ENCODE measurements around the gene DPP9. TPM values are rescaled to one million over a fixed set of nuclear protein-coding genes. Genes with fewer than 3 reads are reported as not detected.

The DPP9 gene
- total and polyA plus RNA-seq, 4 experiments from 2014 or later = 10.7 to 93.9 (median 59.3) TPM

- H3K9me3 ChIP-seq (ENCODE audit: control insufficient read depth in 1 of 2, low read length in 2 of 2) = no peaks in the 10 kb centered on the region
- no peaks in the 10 kb centered on the region for H3K9me3 Mint-ChIP-seq
- no peaks in the 10 kb centered on the region for H3K4me1 Mint-ChIP-seq
- H3K27ac Mint-ChIP-seq = peak overlapping the region in 1 of 7 donors; percentile 48
- H3K4me3 ChIP-seq (ENCODE audit: low read length in 2 of 2) = no peak overlapping the region
- H3K4me3 Mint-ChIP-seq = no peak overlapping the region
- peaks cover 59% of the 10 kb centered on the region for H3K36me3 ChIP-seq (ENCODE audit: insufficient read depth, low read length)
- no peaks in the 10 kb centered on the region for H3K27me3 Mint-ChIP-seq
- peaks cover 25 to 64% of the 10 kb centered on the region in 2 donors for H3K36me3 Mint-ChIP-seq
- no peaks in the 10 kb centered on the region for H3K4me1 ChIP-seq (ENCODE audit: insufficient read depth, low read length)
- no peak for DNase-seq
- H3K27me3 ChIP-seq (ENCODE audit: insufficient read depth, low read length) = no peaks in the 10 kb centered on the region
- H3K27ac ChIP-seq (ENCODE audit: low read depth, low read length) = no peak overlapping the region
- intact Hi-C loops (cut with micrococcal nuclease) = no loop called here
- ChIA-PET POLR2A (ENCODE audit: partially characterized antibody) (no interaction called here), CTCF (ENCODE audit: partially characterized antibody) (no interaction called here)
Observed at GRCh38 chr19:4693078-4693350, 30.6 kb downstream of the DPP9 start.

- no peak overlapping the region for H3K27ac Mint-ChIP-seq
- H3K27ac ChIP-seq (ENCODE audit: low read depth, low read length) = no peak overlapping the region
- H3K27me3 Mint-ChIP-seq = no peaks in the 10 kb centered on the region
- no peak overlapping the region for H3K4me3 ChIP-seq (ENCODE audit: low read length in 2 of 2)
- H3K4me1 ChIP-seq (ENCODE audit: insufficient read depth, low read length) = no peaks in the 10 kb centered on the region
- no peak for DNase-seq
- H3K27me3 ChIP-seq (ENCODE audit: insufficient read depth, low read length) = no peaks in the 10 kb centered on the region
- peaks cover 56% of the 10 kb centered on the region for H3K36me3 ChIP-seq (ENCODE audit: insufficient read depth, low read length)
- ChIA-PET POLR2A (ENCODE audit: partially characterized antibody) (no interaction called here), CTCF (ENCODE audit: partially characterized antibody) (no interaction called here)
- H3K4me3 Mint-ChIP-seq = no peak overlapping the region
- no peaks in the 10 kb centered on the region for H3K4me1 Mint-ChIP-seq
- H3K36me3 Mint-ChIP-seq = peaks cover 21 to 61% of the 10 kb centered on the region in 2 donors
- intact Hi-C loops (cut with micrococcal nuclease) = no loop called here
- H3K9me3 ChIP-seq (ENCODE audit: control insufficient read depth in 1 of 2, low read length in 2 of 2) = no peaks in the 10 kb centered on the region
- no peaks in the 10 kb centered on the region for H3K9me3 Mint-ChIP-seq
Observed at GRCh38 chr19:4692251-4693077, 31.2 kb downstream of the DPP9 start.

GRCh38 chr19:4691373-4691772 lies 32.3 kb downstream of the DPP9 start:
- intact Hi-C loops (cut with micrococcal nuclease) = no loop called here
- Histone ChIP-seq H3K9me3 (ENCODE audit: control insufficient read depth in 1 of 2, low read length in 2 of 2) (no peaks in the 10 kb centered on the region), H3K27me3 (ENCODE audit: insufficient read depth, low read length) (no peaks in the 10 kb centered on the region), H3K27ac (ENCODE audit: low read depth, low read length) (no peak overlapping the region), H3K4me1 (ENCODE audit: insufficient read depth, low read length) (no peaks in the 10 kb centered on the region), H3K4me3 (ENCODE audit: low read length in 2 of 2) (no peak overlapping the region), H3K36me3 (ENCODE audit: insufficient read depth, low read length) (peaks cover 54% of the 10 kb centered on the region)
- Mint-ChIP-seq H3K9me3 (no peaks in the 10 kb centered on the region), H3K27ac (no peak overlapping the region), H3K27me3 (no peaks in the 10 kb centered on the region), H3K4me3 (no peak overlapping the region), H3K4me1 (no peaks in the 10 kb centered on the region), H3K36me3 (peaks cover 21 to 61% of the 10 kb centered on the region in 2 donors)
- CTCF ChIA-PET (ENCODE audit: partially characterized antibody) = no interaction called here
- POLR2A ChIA-PET (ENCODE audit: partially characterized antibody) = no interaction called here
- no peak for DNase-seq

- Mint-ChIP-seq H3K4me3 (no peak overlapping the region), H3K36me3 (peaks cover 21 to 60% of the 10 kb centered on the region in 2 donors), H3K27me3 (no peaks in the 10 kb centered on the region), H3K9me3 (no peaks in the 10 kb centered on the region), H3K4me1 (no peaks in the 10 kb centered on the region), H3K27ac (peak overlapping the region in 1 of 7 donors; percentile 32)
- Histone ChIP-seq H3K27ac (ENCODE audit: low read depth, low read length) (no peak overlapping the region), H3K36me3 (ENCODE audit: insufficient read depth, low read length) (peaks cover 52% of the 10 kb centered on the region), H3K9me3 (ENCODE audit: control insufficient read depth in 1 of 2, low read length in 2 of 2) (no peaks in the 10 kb centered on the region), H3K4me1 (ENCODE audit: insufficient read depth, low read length) (no peaks in the 10 kb centered on the region), H3K4me3 (ENCODE audit: low read length in 2 of 2) (no peak overlapping the region), H3K27me3 (ENCODE audit: insufficient read depth, low read length) (no peaks in the 10 kb centered on the region)
- POLR2A ChIA-PET (ENCODE audit: partially characterized antibody) = no interaction called here
- CTCF ChIA-PET (ENCODE audit: partially characterized antibody) = no interaction called here
- intact Hi-C loops (cut with micrococcal nuclease) = no loop called here
- DNase-seq = no peak
Observed at GRCh38 chr19:4690361-4690760, 33.3 kb downstream of the DPP9 start.

- H3K27ac ChIP-seq (ENCODE audit: low read depth, low read length) = no peak overlapping the region
- peaks cover 21 to 57% of the 10 kb centered on the region in 2 donors for H3K36me3 Mint-ChIP-seq
- peak in 1 of 5 donors; percentile 37 for DNase-seq
- no peak overlapping the region for H3K27ac Mint-ChIP-seq
- no peak overlapping the region for H3K4me3 Mint-ChIP-seq
- peaks cover 43% of the 10 kb centered on the region for H3K36me3 ChIP-seq (ENCODE audit: insufficient read depth, low read length)
- no peaks in the 10 kb centered on the region for H3K27me3 Mint-ChIP-seq
- CTCF ChIA-PET (ENCODE audit: partially characterized antibody) = no interaction called here
- H3K4me3 ChIP-seq (ENCODE audit: low read length in 2 of 2) = no peak overlapping the region
- intact Hi-C loops (cut with micrococcal nuclease) = no loop called here
- no peaks in the 10 kb centered on the region for H3K9me3 ChIP-seq (ENCODE audit: control insufficient read depth in 1 of 2, low read length in 2 of 2)
- no peaks in the 10 kb centered on the region for H3K4me1 ChIP-seq (ENCODE audit: insufficient read depth, low read length)
- H3K9me3 Mint-ChIP-seq = no peaks in the 10 kb centered on the region
- POLR2A ChIA-PET (ENCODE audit: partially characterized antibody) = no interaction called here
- H3K4me1 Mint-ChIP-seq = no peaks in the 10 kb centered on the region
- no peaks in the 10 kb centered on the region for H3K27me3 ChIP-seq (ENCODE audit: insufficient read depth, low read length)
Observed at GRCh38 chr19:4689403-4689802, 34.2 kb downstream of the DPP9 start.

- H3K27ac ChIP-seq (ENCODE audit: low read depth, low read length) = no peak overlapping the region
- DNase-seq = peak in 1 of 5 donors; percentile 8
- Mint-ChIP-seq H3K27me3 (no peaks in the 10 kb centered on the region), H3K9me3 (no peaks in the 10 kb centered on the region), H3K4me1 (no peaks in the 10 kb centered on the region), H3K36me3 (peaks cover 23 to 57% of the 10 kb centered on the region in 2 donors), H3K27ac (no peak overlapping the region), H3K4me3 (no peak overlapping the region)
- intact Hi-C loops (cut with micrococcal nuclease) = no loop called here
- no peaks in the 10 kb centered on the region for H3K9me3 ChIP-seq (ENCODE audit: control insufficient read depth in 1 of 2, low read length in 2 of 2)
- H3K36me3 ChIP-seq (ENCODE audit: insufficient read depth, low read length) = peaks cover 42% of the 10 kb centered on the region
- ChIA-PET POLR2A (ENCODE audit: partially characterized antibody) (interaction anchor here (0.5 kb wide), 1 partner anchor 44 kb away, joined by 3 read pairs; no protein-coding TSS in a partner anchor), CTCF (ENCODE audit: partially characterized antibody) (no interaction called here)
- H3K27me3 ChIP-seq (ENCODE audit: insufficient read depth, low read length) = no peaks in the 10 kb centered on the region
- H3K4me1 ChIP-seq (ENCODE audit: insufficient read depth, low read length) = no peaks in the 10 kb centered on the region
- no peak overlapping the region for H3K4me3 ChIP-seq (ENCODE audit: low read length in 2 of 2)
Observed at GRCh38 chr19:4688587-4688986, 35.1 kb downstream of the DPP9 start.

- H3K27me3 Mint-ChIP-seq = no peaks in the 10 kb centered on the region
- H3K9me3 Mint-ChIP-seq = no peaks in the 10 kb centered on the region
- CTCF ChIA-PET (ENCODE audit: partially characterized antibody) = no interaction called here
- intact Hi-C loops (cut with micrococcal nuclease) = no loop called here
- peak in 1 of 5 donors; percentile 5 for DNase-seq
- Histone ChIP-seq H3K4me1 (ENCODE audit: insufficient read depth, low read length) (no peaks in the 10 kb centered on the region), H3K27me3 (ENCODE audit: insufficient read depth, low read length) (no peaks in the 10 kb centered on the region), H3K36me3 (ENCODE audit: insufficient read depth, low read length) (peaks cover 36% of the 10 kb centered on the region), H3K4me3 (ENCODE audit: low read length in 2 of 2) (no peak overlapping the region), H3K9me3 (ENCODE audit: control insufficient read depth in 1 of 2, low read length in 2 of 2) (no peaks in the 10 kb centered on the region), H3K27ac (ENCODE audit: low read depth, low read length) (no peak overlapping the region)
- no peak overlapping the region for H3K27ac Mint-ChIP-seq
- POLR2A ChIA-PET (ENCODE audit: partially characterized antibody) = no interaction called here
- H3K36me3 Mint-ChIP-seq = peaks cover 21 to 51% of the 10 kb centered on the region in 2 donors
- H3K4me1 Mint-ChIP-seq = no peaks in the 10 kb centered on the region
- H3K4me3 Mint-ChIP-seq = no peak overlapping the region
Observed at GRCh38 chr19:4687396-4687795, 36.2 kb downstream of the DPP9 start.

All from CD4-positive, alpha-beta memory T cell (primary cell).